ENCODE data around the gene TESK2.
"Not testable (repeated sequence)": the region's sequence is repeated elsewhere in the genome, so short reads cannot be mapped to it uniquely, and the experiment has no call there.

TESK2 gene

GRCh38 chr1:45364294-45364693 lies 126.7 kb downstream of the TESK2 start:
- no peak for DNase-seq

- not testable (repeated sequence) for DNase-seq
Observed at GRCh38 chr1:45360981-45361380, 130.0 kb downstream of the TESK2 start.

- peak; percentile 66 for DNase-seq
Observed at GRCh38 chr1:45359882-45360513, 131.0 kb downstream of the TESK2 start.

GRCh38 chr1:45356186-45356585 lies 134.8 kb downstream of the TESK2 start:
- no peak for DNase-seq

- no peak for DNase-seq
Observed at GRCh38 chr1:45355683-45356082, 135.3 kb downstream of the TESK2 start.

GRCh38 chr1:45354838-45355237 lies 136.1 kb downstream of the TESK2 start:
- no peak for DNase-seq

- no peak for DNase-seq
Observed at GRCh38 chr1:45353685-45354084, 137.3 kb downstream of the TESK2 start.

GRCh38 chr1:45351508-45351907 lies 139.5 kb downstream of the TESK2 start:
- no peak for DNase-seq

- no peak for DNase-seq
Observed at GRCh38 chr1:45348966-45349677, 141.8 kb downstream of the TESK2 start.

- no peak for DNase-seq
Observed at GRCh38 chr1:45348609-45348965, 142.4 kb downstream of the TESK2 start.

DNA sequence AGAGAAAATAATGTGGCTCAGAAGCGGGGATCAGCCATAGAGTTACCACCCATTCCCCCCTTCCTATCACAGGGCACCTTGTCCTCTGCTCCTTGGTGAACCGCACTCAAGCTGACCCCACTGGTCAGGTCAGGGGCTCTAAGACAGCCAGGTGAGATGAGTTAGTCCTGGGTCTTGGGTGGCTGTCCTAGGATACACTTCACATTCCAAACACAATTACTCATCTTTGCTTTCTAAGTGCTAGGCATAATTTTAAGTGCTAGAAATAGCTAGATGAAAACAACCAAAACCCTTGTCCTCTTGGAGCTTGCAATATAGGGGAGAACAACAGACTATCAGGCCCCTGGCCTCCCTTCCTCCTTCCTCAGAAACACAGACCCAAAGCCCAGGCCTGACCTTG lies 142.9 kb downstream of the TESK2 start:
- DNase-seq, result no peak

DNA sequence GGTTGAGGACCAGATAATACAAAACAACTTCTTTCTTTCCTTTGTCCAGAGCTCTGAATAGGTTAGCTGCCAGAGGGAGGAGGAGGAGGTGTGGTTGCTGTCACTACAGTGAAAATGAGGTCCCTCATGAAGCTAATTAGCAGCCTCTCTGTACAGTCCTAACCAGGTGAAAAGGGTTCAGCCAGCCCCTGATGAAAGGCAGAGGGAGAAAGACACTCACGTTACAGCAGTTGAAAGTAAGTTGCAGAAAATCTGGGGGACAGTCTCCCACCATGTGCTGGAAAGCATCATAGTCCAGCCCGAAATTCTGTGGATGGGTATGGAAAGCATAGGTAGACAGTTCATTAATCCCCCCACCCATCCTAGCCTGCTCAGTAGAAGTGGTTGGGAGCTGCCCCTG lies 144.5 kb downstream of the TESK2 start:
- DNase-seq, result no peak

DNA sequence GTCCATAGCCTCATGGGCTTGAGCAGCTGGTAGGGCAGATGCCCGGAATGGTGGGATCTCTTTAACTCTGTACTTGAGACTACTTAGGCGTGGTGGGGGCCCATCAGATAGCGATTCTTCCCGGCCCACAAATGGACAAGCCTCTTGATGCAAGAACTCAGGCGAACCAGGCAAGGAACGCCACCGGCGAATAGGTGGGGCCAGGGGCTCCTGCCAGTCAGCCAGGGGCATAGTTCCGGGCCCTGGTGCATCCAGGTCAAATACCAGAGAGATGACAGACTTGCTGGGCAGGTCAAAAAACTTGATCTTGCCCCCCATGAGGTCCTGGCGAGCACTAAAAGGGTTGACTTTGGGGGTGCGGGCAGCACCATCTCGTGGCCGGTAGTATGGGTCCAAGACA lies 145.9 kb downstream of the TESK2 start:
- no peak for DNase-seq

DNA sequence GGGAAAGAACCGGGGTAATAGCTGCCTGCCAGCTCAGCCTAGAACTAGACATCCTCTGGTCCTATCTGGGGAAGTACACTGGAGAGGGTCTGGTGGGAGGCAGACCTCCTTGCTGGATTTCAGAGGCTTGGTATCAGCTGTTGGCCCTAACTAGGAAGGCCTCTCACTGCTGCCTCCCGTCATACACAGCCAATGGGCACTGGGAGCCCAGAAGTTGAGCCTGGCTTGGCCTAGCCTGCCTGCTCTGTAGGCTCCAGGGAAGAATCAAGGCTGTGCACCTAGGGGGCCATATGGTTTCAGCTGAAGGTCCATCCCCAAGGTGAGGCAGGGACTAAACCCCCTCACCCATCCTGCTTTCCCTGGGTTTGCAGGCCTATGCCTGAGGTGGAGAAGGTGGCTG lies 146.5 kb downstream of the TESK2 start:
- DNase-seq, result no peak

DNA sequence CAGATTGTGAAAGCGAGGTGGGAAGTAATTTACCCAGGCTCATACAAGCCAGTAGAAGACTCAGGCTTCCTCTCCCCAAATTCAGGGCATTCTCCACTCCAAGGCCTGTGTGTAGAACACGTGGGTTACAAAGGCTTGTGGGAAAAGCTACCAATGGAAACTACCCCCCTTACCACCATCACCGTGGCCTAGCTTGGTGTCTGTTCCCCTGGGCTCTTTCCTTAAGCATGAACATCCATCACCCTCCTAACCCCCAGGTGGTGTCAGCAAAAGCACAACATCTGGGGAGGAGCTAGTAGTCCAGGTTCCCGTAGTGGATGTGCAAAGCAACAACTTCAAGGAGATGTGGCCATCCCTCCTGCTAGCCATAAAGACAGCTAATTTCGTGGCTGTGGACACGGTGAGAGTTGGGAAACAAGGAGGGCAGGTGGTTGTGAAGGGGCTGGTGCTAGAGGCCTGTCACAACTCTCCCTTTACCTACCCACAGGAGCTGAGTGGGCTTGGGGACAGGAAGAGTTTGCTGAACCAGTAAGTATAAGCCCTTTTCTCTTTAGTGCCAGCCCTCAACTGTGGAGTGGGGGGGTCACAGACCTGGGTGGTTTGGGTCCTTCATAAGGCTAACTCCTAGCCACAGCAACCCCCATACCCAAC lies 150.0 kb downstream of the TESK2 start:
- DNase-seq, result no peak

GRCh38 chr1:45339789-45340558 lies 151.0 kb downstream of the TESK2 start, which contains the start of the genes MUTYH and TOE1:
TSS of gene MUTYH (minus strand) at chr1:45340440. CDS start at chr1:45334505, 5,935 bp downstream.
TSS of gene TOE1 (plus strand) at chr1:45340170. CDS start at chr1:45340253, 83 bp downstream.
- DNase-seq, result peak; percentile 94

- no peak for DNase-seq
Observed at GRCh38 chr1:45337630-45338325, 153.2 kb downstream of the TESK2 start.

DNA sequence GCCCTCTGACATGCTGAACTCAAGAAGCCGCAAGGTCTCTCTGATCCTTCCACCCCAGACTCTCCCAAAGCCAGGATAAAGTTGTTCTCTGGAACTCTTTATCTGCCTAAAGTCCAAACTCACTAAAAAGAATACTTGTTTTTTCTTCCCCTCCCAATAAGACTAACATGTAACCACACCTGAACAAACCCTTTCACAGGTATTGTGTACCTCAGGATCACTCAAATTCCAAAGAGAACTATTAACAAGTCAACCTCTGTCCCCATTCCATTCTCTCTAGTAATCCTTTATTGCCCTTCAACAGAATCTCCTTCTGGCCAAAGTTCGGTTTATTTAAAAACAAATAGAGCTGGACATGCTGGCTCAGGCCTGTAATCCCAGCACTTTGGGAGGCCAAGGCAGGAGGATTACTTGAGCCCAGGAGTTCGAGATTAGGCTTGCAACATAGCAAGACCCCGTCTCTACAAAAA lies 155.1 kb downstream of the TESK2 start:
- DNase-seq, result no peak

DNA sequence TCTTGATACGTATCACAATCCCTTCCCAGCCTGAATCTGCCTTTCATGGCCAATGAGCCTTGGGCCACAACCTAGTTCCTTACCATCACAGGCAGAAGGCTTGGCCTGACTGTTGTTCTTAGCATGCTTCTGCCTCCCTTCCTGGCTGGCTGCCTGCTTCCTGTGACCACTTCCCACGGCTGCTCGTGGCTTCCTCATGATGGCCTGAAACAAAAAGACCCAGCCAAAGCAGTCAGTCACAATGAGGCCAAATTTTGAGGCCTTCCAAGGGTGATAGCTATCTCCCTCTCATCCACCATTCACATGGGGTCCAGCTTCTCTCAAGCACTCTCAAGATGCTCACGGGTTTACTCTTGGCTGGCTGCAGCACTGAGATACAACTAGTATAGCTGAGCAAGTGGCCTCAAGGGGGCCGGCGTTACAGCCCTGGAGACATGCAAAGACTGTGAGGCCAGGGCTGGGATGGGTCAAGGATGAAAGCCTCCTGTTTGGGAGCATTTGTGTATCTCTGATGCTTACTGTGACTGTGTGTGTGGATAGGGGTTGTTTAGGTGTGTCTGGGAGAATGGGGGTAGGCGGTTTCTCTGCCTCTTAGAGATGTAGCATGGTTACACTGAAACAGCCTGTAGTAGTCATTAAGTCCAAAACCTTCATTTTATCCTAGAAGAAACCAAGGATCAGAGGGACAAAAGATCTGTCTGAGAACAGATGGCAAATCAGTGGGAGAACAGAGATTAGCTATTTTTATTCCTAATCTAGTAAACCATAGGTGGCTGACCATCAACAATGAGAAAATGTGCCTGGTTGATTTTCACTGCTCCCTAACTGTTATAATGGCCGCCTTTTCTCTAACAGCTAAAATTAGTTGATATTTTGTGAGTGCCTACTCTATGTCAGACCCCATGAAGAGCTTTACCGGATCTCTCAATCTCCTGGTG lies 156.4 kb downstream of the TESK2 start:
- no peak for DNase-seq

DNA sequence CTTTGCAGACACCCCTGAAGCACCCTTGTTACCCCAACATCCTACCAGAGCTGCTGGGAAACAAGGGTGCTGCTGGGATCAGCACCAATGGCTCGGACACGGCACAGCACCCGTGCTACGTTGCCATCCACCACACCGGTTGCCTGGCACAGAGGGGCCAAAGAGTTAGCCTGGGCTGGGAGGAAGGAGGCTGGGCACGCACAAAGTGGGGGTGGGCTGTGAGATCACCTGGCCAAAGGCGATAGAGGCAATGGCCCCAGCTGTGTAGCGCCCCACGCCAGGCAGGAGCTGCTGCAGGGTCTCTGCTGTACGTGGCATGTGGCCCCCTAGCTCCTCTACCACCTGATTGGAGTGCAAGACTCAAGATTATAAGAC lies 158.6 kb downstream of the TESK2 start:
- DNase-seq, result no peak
